Measurements from ENCODE around the gene FLT4.
"Not testable (repeated sequence)": the region's sequence is repeated elsewhere in the genome, so short reads cannot be mapped to it uniquely, and the experiment has no call there.

Gene FLT4

DNA sequence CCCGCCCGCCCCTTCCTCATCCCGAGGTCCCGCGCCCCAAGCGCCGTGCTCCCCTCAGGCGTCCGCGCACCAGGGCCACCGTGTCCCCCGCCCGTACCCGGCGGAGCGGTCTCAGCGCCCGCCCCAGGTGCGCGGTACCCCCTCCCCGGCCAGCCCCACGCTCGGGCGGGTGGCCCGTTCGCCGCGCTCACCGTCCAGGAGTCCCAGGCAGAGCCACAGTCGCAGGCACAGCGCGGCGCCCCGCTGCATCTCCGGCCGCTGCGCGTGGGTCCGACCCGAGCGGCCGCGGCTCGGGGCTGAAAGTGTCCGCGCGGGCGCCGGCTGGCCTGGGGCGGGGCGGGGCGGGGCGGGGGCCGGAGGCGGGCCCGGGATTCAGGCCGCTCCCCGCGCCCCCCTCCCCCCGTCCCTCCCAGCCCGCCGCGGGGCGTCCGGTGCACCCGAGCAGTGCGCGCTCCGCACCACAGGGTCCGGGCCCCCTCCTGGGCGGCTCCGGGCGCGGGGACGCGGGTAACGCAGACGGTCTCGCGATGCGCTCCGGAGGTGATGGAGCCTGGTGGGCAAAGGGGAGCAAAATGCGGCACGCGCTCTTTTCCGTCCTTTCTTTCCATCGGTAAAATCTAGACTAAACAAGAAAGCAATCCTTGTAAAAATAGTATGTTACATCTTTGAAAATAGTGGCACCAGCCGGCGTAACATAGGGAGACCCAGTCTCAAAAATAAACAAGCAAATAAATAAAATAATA, at the start of gene FLT4:
Gene FLT4 (minus strand): TSS at position 304 of the 743 bp plus-strand sequence. CDS start 55 bp downstream, at position 249.
- no peak for DNase-seq

- DNase-seq: no peak
Measured at GRCh38 chr5:180699042-180699441, 49.6 kb upstream of the FLT4 start.

- DNase-seq: no peak
Measured at GRCh38 chr5:180696116-180696515, 46.7 kb upstream of the FLT4 start.

DNA sequence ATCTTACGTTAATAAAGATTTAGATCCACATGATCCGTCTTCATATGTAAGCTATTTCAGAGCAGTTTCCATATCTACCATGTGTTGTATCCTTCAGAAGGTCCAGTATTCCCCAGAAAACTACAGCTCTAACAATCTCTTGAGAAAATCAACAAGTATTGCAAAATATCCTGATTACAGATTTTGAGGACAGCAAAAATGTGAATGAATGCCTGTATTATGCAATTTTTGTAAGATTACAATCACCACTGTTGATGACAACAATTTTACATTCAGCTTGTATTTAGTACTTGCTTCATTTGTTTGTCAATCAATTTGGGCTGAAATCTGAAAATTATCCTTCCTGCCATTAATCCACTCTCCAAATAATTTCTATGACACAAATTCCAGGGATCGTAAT, 43.0 kb upstream of the FLT4 start:
- no peak for DNase-seq

- no peak for DNase-seq
Measured at GRCh38 chr5:180691046-180691445, 41.6 kb upstream of the FLT4 start.

DNA sequence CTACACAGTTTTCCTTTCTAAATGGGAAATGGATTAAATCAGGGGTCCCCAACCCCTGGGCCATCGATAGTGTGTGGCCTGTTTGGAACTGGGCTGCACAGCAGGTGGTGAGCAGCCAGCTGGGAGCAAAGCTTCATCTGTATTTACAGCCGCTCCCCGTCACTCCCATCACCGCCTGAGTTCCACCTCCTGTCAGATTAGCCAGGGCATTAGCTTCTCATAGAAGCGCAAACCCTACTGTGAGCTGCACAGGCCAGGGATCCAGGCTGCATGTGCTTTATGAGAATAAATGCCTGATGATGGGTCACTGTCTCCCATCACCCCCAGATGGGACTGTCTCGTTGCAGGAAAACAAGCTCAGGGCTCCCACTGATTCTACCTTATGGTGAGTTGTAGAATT, 41.2 kb upstream of the FLT4 start:
- DNase-seq: no peak

DNA sequence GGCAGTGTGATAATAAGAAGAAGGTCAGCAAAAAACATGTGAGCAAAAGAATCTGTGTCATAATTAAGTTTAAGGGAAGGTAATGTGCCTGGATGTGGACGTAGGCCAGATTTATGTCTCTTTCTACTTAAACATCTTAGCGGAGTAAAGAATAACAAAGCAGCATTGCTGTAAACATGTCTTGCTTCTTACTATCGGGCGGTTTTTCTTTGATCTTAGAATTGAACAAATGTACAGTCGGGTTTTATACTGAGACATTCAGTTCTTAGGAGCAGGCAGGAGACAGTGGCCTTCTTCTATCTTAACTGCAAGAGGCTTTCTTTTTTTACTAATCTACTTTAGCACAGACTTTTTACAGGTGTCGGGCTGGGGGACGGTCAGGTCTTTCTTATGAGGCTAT, 40.4 kb upstream of the FLT4 start:
- DNase-seq: no peak

GRCh38 chr5:180689071-180689694, 39.8 kb upstream of the FLT4 start:
- peak; percentile 24 to 36 for DNase-seq

DNA sequence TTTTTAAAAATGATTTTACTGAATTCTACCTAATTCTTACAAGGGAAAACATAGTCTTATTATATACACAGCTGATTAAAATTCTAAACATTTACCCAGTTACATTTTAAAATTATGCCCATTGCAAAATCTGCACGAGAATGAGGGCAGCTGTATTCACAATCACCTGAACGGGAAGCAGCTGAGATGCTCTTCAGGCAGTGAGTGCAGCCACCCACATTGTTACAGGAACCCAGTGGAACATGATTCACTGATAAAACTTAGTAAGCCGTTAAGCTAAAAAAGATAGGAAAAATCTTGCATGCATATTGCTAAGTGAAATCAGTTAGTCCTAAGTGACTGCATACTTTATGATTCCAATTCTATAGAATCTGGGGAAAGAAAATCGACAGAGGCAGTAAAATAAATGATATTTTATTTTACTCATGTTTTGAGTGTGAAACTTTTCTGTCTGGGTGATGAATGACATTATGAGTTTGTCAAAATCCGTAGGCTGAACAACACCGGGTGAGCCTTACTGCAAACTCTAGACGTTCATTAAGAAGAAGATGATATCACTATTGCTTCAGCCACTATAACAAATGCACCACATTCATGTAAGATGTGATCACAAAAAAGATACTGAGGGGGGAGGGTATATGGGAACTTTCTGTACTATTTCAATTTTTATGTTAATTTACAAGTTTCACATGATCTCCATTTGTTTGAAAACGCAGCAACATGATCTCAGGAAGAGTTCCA, 39.1 kb upstream of the FLT4 start:
- DNase-seq: no peak

- DNase-seq: not testable (repeated sequence)
Measured at GRCh38 chr5:180686799-180687198, 37.4 kb upstream of the FLT4 start.

- no peak for DNase-seq
Measured at GRCh38 chr5:180684623-180685161, 35.3 kb upstream of the FLT4 start.

DNA sequence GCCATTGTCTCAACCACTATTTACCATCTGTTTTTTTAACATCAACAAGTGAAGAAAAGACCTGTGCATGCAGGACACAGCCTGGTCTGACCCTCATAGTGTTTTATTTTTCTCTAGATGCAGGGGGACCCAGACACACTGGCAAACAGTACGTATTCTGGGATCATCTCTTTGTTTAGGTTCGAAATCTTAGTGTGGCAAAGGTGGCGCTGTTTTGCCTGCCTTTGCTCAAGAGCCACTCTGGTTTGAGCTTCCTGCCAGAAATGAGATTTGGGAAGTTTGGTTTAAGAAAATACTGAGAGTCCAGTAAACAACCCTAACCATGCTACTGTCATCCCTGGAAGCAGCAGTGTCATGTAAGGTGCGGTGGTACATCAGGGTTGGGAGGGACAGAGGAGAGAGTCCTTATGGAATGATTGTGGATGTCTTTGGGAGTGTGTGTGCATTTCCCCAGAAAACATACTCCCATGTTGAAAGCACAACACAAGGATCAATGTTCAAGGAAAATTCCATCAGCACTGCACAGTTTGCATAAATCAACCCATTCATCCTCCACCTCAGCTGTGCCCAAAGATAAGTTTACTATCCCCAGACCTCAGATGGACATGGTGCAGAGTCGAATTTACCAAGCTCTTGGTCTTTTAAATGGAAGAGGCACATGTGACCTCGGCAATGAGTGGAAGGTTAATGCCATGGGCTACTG, 34.0 kb upstream of the FLT4 start:
- DNase-seq: no peak

DNA sequence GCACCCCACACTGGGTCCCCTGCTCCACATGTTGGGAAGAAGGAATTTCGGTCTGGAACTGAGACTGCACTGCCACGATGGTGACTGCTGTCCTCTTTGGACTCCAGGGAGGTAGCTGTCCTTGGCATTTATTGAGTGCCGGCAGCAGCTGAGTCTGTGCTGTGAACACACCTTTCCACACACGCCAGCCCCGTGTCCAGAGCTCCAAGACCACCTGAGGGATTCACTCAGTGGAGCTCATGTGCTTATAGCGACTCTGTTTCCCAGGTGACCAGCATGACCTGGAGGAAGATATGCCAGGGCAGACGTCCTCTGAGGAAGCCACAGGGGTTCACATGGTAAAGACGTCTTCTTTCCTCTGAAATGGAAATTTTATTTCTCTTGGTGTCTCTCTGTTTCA, 33.2 kb upstream of the FLT4 start:
- no peak for DNase-seq

DNA sequence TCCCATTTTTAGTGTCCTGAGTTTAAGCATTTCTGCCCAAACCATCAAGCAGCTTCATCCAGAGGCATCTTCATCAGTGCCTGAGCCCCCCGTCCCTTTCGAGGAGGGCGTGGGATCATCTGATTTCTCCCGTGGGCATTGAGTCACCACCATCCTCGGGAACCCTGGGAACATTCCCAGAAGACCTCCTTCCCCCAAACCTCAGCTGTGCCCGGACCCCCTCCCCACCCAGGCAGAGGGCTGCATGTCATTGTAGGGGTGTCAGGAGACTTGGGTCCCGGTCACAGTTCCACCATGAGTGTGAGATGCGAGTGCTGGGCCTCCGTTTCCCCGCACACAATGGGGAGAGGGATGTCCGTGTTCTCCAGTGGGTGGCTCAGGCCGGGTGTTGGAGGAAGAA, 32.6 kb upstream of the FLT4 start:
- not testable (repeated sequence) for DNase-seq

DNA sequence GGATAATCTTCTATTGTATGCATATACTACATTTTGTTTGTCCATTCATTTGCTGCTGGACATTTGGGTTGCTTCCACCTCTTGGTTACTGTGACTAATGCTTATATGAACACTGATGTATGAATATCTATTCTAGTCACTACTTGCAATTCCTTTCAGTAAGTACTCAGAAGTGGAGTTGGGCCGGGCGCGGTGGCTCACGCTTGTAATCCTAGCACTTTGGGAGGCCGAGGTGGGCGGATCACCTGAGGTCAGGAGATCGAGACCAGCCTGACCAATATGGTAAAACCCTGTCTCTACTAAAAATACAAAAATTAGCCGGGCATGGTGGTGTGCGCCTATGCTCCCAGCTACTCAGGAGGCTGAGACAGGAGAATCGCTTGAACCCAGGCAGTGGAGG, 28.9 kb upstream of the FLT4 start:
- not testable (repeated sequence) for DNase-seq

GRCh38 chr5:180675036-180675635, 25.7 kb upstream of the FLT4 start:
- DNase-seq: no peak

- not testable (repeated sequence) for DNase-seq
Measured at GRCh38 chr5:180674090-180674475, 24.7 kb upstream of the FLT4 start.

DNA sequence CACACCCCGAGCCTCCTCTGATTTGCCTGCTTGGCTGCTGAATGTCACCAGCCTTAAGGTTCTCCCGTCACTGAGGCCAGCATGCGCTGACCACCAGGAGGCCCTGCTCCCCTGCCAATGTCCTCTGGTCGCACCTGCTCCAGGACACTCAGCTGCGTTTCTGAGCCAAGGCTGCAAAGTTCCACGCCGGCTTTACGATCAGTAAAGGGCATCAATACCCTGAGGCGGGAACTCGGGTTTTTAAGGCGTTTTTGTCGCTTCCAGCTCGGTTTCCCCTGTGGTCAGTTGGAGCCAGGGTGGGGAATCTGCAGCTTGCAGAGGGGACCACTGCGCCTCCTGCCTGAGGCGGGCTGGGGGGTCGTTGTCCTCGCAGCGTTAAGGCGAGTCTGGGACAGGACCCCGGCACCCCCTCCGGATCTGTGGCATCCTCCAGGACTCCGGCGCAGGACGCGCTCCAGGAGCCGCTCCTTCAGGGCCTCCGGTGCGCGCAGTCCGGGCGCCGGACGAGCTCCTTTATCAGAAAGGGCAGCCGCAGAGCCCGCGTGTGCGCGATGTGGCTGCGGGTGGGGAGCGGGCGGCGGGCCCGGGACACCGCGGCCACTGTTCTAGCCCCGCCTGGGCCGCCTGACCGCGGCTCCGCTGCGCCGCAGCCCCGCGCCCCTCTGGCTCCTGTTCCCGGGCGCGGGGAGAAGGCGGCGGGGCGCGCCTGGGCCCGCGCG, 24.1 kb upstream of the FLT4 start:
- DNase-seq: no peak

- not testable (repeated sequence) for DNase-seq
Measured at GRCh38 chr5:180671958-180672524, 22.6 kb upstream of the FLT4 start.

DNA sequence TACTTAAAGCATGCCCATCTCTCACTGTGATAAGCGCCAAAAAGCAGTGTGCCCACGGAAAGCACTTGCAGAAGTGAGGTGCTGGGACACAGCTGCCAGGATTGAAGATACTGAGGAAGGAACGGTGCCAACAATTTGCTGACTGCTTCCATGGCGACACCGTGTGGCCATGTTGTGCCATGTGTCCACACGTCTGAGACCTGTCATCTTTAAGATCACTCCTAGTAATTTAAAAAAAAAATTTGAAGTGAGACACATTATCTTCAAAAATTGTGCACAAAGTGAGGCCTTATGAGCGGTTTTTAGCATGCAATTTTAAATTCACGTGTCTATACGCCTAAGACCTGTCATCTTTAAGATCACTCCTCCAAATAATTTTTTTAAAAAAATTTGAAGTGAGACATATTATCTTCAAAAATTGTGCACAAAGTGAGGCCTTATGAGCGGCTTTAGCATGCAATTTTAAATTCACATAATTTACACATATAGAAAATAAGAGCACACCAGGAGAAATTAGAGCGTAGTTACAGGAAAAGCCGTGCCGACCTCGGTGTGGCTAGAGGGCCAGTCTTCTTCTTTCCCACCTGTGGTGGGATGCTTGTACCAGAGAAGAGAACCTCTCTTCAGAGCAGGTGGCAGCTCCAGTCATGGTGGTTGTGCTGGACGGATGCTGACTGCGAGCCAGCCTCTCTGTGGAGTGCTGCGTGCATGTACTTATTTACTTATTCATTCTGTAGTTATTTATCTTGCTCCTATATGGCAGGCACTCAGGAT, 21.4 kb upstream of the FLT4 start:
- DNase-seq: peak; percentile 61 to 67

- DNase-seq: no peak
Measured at GRCh38 chr5:180670157-180670556, 20.8 kb upstream of the FLT4 start.
